ENCODE measurements around the gene ASMTL.
"Not testable (repeated sequence)": the region's sequence is repeated elsewhere in the genome, so short reads cannot be mapped to it uniquely, and the experiment has no call there.

The ASMTL gene

DNA sequence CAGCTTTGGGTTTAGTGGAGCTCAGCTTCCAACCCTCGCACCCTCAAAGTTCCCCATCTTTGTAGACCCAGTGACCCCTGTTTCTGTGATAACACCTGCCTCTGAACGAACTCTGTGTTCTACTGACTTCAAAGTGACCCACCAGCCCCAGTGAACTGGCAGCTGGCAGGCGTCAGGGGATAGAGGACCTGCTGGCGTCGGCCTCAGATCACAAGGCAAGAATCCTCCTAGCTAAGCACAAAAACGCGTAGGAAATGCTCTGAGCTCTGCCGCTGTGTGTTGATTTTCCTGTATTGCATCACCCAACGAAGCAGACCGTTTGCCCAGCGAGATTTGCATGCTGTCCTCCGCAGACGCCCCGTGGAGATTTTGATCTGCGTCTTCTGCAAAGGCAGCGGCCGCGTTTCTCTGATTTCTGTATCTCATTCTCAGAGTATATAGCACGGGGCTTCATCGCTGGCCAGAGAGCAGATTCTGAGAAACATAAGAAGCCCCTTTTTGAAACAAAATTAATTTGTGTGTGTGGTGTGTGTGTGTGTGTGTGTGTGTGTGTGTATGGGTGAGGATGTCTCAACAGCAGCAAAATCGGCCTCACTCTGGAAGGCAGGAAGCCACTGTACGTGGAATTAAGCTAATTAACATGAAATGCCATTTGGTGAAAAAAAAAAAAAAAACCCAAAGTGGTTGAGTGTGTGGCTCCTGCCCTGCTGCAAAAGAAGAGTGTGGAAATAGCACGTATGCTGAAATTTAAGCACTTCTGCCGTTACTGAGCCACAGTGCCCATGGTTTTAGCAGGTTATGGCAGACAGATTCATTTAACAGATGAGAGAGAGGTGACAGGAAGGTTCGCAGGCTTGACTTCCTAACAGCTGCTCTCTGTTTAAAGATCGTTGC, 29.2 kb upstream of the ASMTL start:
- peak; percentile 88 for DNase-seq (ENCODE audit: low read depth)

DNA sequence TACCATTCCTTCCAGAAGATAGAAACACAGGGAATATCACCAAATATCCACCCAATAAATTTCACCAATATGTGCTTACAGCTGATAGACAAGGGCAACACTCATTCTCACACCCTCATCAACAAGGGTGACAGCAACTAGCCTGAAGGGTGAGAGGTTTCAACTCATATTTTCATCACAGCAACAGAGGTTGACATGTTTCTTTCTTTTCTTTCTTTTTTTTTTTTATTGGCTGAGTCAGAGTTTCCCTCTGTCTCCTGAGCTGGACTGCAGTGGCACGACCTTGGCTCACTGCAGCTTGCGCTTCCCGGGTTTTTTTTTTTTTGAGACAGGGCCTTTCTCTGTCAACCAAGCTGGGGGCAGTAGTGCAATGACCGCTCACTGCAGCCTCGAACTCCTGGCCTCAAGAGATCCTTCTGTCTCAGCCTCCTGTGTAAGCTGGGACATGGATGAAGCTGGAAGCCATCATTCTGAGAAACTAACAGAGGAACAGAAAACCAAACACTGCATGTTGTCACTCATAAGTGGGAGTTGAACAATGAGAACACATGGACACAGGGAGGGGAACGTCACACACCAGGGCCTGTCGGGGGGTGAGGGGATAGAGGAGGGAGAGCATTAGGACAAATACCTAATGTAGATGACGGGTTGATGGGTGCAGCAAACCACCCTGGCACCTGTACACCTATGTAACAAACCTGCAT, 27.5 kb upstream of the ASMTL start:
- DNase-seq (ENCODE audit: low read depth): no peak

DNA sequence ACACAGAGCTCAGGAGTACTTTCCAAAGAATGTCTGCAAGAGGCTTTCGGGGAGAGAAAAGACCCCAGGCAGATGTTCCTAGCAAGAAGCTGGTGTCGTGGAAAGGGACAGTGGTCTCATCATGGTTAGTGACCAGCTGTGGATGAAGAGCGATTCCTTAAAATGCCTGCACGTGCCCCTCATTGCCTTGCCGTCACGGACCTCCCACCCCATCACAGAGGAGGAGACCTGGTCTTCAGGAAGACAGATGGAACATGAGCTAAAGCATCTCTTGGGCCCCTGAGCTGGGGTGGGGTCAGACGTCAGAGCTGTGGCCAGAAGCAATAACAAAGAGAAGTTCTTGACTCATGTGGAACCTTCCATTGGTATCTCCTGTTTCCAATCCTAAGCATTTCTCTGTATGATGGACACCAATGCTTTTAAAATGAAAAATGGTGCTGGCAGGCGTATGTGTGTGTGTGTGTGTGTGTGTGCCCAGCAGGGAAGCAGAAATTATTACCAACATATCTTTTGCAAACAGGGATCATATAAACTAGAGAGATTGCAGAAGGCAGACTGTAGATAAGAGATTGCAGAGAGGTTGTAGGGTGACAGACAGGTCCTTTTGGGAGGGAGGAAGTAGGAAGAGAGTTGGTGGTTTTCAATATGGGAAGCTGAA, 25.2 kb upstream of the ASMTL start:
- no peak for DNase-seq (ENCODE audit: low read depth)

DNA sequence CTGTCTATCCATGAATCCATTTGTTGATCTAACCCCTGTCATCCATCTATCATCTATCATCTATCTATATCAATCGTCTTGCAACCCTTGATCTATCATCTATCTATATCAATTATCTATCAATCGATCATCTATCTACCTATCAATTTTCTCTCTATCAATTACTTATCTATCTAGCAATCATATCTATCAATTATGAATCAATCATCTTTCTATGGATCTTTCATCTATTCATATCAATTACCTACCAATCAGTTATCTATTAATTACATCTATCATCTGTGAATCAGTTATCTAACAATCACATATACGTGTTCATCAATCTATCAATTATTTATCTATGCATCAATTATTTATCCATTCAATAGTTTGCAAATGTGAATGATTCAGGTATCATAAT, 24.5 kb upstream of the ASMTL start:
- no peak for DNase-seq (ENCODE audit: low read depth)

DNA sequence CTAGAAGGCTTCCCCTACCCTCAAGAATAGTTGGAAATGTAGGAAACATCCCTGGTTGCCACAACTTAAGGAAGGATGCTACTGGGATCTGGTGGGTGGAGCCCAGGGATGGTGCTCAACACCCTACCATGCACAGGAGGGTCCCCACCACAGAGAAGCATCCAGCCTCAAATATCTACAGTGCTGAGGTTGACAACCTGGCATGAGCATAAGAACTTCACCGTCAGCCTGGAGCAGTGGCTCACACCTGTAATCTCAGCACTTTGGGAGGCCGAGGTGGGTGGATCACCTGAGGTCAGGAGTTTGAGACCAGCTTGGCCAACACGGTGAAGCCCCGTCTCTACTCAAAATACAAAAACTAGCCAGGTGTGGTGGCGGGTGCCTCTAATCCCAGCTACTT, 24.0 kb upstream of the ASMTL start:
- DNase-seq (ENCODE audit: low read depth): no peak

DNA sequence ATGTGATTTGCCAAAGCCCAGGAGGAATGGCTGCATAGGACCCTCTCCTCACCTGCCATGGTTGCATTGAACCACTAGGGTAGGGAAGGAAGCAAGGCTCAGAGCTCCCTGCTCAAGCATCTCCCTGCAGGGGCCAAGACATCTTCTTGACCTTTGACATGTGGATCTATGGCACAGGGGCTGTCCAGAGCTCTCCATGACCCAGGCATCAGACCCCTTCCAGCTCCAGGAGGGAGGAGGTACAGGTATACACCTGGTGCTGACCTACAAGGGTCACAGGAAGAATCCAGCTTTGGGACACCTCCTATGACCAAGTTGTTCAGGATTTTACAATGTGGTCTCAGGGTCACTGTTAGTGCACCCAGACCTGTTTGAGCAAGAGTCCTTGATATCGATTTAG, 23.2 kb upstream of the ASMTL start:
- DNase-seq (ENCODE audit: low read depth): no peak

DNA sequence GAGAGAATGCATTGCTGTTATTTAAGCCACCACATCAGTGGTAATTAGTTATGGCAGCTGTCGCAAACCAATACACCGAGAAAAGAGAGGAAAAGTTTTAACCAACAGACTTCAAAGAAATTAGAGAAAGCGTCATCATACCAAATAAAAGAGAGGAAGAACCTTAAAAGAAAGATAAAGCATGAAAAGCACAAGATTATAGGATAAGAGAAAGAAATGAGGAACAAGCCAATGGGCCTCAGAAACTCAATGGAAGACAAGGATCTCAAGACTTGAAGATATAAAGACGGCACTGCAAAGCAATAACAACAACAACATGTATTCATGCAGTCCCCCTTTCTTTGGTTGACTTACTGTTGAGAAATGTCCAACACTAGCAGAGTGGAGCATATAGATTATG, 22.8 kb upstream of the ASMTL start:
- no peak for DNase-seq (ENCODE audit: low read depth)

DNA sequence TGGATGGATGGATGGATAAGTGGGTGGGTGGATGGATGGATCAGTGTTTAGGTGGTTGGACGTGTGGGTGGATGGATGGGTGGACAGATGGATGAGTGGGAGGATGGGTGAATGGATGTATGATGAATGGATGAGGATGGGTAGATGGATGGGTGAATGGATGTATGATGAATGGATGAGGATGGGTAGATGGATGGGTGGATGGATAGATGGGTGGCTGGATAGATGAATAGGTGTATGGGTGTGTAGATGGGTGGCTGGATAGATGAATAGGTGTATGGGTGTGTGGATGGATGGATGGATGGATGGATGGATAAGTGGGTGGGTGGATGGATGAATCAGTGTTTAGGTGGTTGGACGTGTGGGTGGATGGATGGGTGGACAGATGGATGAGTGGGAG, 21.9 kb upstream of the ASMTL start:
- DNase-seq (ENCODE audit: low read depth): not testable (repeated sequence)

DNA sequence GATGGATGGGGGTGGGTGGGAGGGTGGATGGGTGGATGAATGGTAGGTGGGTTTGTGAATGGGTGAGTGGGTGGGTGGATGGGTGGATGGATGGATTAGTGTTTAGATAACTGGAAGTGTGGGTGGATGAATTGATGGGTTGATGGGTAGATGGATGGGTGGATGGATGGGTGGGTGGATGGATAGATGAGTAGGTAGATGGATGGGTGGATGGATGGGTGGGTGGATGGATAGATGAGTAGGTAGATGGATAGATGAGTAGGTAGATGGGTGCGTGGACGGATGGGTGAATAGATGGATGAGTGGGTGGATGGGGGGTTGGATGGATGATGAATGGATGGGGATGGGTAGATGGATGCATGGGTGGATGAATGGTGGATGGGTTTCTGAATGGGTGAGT, 20.3 kb upstream of the ASMTL start:
- no peak for DNase-seq (ENCODE audit: low read depth)

DNA sequence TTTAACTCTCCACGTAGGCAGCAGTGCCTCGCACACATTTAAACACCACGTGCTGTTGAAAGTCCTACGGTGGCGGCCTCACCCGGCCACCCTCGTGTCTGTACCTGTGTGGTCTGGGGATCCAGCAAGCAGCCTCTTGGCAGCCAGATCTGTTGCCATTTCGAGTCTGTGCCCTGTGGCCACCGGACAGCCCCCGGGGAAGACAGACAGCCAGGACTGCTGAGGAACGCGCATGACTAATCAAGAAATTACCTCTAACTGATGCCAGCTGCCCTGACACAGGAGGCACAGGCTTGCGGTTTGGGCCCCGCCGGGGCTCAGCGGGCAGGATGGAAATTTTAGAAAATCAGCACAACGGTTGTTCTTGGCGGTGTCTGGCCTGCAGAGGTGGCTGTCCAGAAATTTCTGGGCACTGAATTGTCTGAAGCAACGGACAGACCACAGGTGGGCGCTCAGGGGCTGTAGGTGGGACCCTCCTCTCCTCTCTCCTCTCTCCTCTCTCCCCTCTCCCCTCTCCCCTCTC, 15.6 kb upstream of the ASMTL start:
- DNase-seq (ENCODE audit: low read depth): peak; percentile 23

DNA sequence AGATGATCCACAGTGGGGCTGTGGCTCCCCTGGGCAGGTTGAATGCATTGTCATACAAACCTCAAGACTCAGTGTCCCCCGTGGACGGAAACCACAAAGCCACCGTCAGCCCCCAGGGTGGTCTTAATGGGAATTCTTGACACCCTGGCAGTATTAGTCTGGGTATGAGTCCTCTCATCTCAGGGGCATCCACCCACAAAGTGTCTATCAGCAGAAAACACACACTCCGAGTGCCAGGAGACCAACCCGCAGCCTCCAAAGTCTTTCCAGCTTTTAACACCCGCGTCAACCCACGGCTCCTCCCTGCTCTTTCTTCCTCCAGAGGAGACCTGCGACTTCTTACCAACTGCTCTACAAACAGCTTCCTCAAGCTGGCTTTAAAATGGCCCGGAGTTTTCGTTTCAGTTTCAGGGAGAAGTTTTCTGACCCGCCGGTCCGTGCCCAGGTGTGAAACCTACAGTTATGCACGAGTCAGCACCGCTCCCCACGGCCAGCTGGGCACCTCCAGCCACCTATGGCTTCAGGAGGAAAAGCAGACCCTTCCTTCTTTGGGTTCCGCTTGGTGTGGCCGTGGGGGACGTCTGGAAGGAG, 14.4 kb upstream of the ASMTL start:
- no peak for DNase-seq (ENCODE audit: low read depth)

DNA sequence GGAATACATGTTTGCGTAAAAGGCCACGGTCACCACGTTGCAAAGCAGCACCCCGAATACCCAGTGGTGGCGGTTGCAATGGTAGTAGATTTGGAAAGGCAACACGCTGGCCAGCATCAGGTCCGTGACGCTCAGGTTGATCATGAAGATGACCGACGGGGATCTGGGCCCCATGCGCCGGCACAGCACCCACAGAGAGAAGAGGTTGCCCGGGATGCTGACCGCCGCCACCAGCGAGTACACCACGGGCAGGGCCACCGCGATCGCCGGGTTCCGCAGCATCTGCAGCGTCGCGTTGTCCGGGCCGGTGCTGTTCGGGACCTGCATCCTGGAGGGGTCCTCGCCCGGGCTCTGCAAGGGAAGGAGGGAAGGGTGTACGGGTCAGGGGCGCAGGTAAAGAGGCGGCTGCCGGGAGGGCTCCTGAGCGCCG, 13.5 kb upstream of the ASMTL start:
- DNase-seq (ENCODE audit: low read depth): no peak

DNA sequence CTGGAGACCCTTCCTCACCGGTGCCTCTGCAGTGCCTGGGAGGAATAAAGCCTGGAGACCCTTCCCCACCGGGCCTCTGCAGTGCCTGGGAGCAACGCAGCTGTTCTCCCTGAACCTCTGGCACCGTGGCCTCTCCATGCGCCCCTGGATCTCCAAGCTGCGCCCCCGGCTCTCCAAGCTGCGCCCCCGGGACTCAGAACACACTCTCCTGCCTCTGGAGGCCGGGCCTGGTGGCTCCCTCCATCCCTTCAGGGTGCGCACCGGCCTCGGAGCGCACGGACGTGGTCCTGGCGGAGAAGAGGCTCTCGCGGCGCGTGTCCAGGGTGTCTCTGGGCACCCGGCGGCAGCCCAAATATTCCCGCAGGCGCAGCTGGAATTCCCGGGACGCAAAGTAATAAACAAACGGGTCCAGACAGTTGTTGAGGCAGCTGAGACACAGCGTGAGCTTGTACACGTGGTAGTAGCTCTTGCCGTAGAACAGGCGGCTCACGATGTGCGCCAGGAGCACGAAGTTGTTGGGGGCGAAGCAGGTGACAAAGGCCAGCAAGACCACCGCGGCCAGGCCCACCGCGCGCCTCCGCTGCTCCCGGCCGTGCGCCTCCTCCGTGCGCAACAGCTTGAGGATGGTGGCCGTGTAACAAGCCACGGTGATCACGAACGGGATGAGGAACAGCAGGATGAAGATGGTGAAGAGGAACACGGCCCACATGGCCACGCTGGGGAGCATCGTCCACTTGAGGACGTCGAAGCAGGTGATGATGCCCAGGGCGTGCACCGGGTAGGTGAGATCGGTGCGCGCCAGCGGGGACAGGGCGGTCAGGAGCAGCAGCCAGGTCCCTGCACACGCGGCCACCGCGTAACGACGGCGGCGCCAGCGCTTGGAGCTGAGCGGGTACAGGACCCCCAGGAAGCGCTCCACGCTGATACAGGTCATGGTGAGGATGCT, 12.8 kb upstream of the ASMTL start:
- DNase-seq (ENCODE audit: low read depth): no peak

DNA sequence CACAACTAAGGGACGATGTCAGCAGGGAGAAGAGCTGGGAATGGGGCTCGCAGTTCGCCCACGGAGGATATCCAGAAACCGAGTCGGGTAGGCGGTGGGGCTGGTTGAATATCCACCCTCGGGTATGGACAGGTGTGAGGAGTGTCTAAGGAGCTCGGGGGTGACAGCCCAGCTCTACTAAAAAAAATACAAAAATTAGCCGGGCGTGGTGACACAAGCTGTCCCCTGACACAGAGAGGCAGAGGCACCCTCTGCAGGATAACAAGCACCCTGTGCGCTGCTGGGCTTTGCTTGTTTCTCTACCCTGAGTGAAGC, 12.2 kb upstream of the ASMTL start:
- no peak for DNase-seq (ENCODE audit: low read depth)

DNA sequence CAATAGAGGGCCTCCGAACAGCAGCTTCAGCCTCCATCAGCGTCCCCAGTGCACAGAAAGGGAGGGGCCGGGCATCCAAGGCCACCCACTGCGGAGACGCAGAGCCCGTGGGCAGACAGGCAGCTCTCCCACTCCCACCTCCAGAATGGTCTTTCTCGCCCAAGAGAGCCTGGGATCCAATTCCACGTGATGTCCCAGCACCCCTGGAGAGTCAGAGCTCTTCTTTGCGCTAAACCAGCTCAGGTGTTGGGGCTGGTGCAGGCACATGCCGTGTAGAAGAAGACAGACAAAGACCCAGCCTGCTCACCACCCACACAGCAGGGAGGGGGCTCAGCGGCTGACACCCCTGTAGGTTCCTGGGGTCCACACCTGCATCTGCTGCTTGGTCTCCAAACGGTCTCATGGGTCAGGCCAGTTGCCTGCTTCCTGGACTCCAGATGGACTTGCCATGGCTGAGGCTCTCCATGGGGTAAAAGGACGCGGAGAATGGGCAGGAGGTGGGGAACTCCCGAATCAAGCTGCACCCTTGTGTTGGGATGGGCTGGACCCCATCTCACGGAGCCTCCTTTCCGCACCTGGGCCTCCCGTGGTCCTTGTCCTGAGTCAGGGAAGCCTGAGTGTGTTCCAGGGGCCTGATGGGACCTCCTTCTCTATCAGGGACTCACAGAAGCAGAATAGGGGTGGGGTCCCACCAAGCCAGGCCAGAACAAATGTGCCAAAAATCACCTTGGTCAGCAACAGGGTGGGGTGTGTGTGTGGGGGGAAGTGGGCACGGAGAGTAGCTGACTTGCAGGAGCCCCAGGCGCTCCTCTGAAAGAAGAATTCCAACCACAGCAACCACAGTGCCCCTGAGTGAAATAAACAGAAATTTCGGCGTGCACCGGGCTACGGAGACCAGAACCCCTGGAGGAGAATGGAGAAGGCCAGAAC, 11.6 kb upstream of the ASMTL start:
- no peak for DNase-seq (ENCODE audit: low read depth)

DNA sequence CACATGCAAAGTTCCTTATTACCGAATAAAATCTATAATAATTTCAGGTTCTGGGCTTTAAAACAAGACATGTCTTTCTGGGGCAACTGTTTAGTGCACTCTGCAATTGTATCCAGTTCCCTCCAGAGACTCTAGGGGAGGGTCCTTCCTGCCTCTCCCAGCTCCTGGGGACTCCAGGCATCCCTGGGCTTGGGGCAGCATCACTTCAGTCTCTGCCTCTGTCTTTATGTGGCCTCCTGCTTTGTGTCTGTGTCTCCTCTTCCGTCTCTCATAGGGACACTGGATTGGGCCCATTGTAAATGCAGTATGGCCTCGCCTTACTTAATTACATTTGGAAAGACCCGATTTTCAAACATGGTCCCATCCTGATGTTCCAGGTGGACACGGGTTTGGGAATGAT, 10.9 kb upstream of the ASMTL start:
- DNase-seq (ENCODE audit: low read depth): no peak

DNA sequence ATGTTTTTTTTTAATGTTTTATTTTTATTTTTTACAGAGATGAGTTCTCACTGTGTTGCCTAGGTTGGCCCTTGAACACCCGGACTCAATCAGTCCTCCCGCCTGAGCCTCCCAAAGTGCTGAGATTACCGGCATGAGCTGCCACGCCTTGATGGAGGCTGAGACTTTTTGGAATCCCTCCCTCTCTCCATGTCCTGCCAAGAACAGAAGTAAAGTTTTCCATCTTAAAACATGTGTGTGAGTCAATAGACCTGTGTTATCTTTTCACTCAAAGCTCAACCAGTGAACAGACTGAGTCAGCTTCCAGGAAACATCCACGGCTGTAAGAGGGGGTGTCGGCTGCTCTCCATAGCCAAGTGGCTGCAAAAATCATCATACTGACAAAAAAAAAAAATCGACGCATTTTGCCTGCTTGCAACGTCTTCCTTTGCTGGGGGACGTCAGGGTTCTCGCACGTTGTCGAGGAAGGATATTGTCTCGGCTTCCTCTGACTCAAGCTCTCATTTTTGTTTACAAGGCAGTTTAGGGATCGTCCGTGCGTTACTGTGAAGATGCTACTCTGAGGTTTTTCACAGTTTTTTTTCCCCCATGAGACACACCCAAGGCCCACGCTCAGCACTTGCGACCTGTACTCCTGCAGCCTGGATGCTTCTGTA, 10.0 kb upstream of the ASMTL start:
- peak; percentile 79 for DNase-seq (ENCODE audit: low read depth)

DNA sequence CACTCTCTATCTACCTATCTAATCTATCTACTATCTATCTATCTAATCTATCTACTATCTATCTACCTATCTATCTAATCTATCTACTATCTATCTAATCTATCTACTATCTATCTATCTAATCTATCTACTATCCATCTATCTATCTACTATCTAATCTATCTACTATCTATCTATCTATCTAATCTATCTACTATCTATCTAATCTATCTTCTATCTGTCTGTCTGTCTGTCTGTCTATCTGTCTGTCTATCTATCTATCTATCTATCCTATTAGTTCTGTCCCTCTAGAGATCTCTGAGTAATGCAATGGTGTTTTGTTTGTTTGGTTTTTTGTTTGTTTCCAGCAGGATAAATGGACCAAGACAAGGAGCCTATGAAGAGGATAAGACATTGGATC, 9.4 kb upstream of the ASMTL start:
- no peak for DNase-seq (ENCODE audit: low read depth)

DNA sequence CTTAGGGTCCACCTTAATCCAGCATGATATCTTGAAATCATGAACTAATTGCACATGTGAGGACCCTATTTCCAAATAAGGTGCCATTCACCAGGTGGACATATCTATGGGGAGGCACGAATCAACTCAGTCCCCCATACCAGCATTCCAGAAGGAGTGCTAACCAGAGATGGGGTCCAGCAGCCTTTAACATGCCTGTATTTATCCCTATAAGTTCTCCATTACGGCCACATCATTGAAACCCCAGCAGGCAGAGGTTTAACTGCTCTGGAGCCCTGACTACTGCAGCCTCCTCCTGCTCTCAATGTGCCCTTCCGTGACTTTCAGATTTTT, 3.2 kb upstream of the ASMTL start:
- no peak for DNase-seq (ENCODE audit: low read depth)
